Transverse colon (tissue), 4 donors: ENCODE data around the gene PRLR.

Experiments
- CTCF ChIP-seq, 5 experiments: fragments of 200-600 bp in 3 of 5; fragments of 450-650 bp in 2 of 5; sonication (generic) in 3 of 5; IDR thresholded peaks; 1 replicate in 2 of 5; 2 replicates in 3 of 5; pipeline ENCODE4 v1.5.1; 2016 to 2017; ENCODE audit warnings: antibody characterized with exemption in 5 of 5, inconsistent platforms in 3 of 5, mild to moderate bottlenecking in 2 of 5, moderate library complexity in 1 of 5
- POLR2A ChIP-seq: fragments of 450-650 bp; IDR thresholded peaks from one replicate; pipeline ENCODE4 v1.6.1; 2016; ENCODE audit warnings: antibody characterized with exemption, mild to moderate bottlenecking, moderate library complexity
- POLR2AphosphoS5 ChIP-seq, 3 donors: sonication (generic); formaldehyde crosslinking; IDR thresholded peaks; one replicate each; pipeline ENCODE4 v1.6.1; 2016; ENCODE audit warnings: antibody characterized with exemption in 3 of 3

- TF ChIP-seq CTCF (IDR thresholded peaks at IDR 0.05) (no peak), POLR2A (no peak), POLR2AphosphoS5 (IDR thresholded peaks at IDR 0.05) (no peak)
Measured at GRCh38 chr5:35041261-35041660, 189.0 kb downstream of the PRLR start.
